ENCODE data around the gene PLPP3.

PLPP3 gene

DNA sequence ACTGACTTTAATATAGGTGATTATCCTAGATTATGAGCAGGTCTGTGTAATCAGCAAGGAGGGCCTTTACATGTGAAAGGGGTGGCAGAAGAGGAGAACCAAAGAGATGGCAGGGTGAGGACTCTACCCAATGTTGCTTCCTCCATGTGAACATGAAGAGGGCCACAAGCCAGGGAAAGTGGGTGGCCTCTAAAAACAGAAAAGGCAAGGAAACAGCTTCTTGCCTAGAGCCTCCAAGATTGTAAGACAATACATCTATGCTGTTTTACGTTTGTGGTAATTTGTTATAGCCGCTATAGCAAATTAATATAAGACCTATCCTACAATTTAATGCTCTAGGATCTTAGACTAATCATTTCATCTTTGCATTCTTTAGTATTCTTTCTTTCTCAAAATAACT lies 85.5 kb downstream of the PLPP3 start:
- no peak for DNase-seq

DNA sequence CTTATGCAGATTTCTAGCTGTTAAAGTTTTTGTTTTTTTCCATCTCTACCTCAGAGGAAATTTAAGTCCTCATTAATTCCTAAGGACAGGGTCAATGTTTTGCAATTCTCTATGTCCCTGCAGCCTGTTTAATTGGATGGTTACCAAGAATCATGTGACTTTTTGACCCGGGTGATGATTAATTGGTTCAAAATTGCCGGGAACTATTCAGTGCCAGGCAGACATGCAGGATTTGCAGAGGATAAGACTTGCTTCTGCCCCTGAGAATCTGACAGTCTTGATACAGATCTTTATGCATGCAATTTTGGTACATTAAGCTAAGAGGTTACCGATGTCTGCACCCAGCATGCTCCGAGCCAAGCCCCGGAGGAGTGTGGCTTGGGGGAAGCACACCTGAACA lies 87.9 kb downstream of the PLPP3 start:
- no peak for DNase-seq

- DNase-seq: no peak
Measured at GRCh38 chr1:56490619-56491018, 88.7 kb downstream of the PLPP3 start.

DNA sequence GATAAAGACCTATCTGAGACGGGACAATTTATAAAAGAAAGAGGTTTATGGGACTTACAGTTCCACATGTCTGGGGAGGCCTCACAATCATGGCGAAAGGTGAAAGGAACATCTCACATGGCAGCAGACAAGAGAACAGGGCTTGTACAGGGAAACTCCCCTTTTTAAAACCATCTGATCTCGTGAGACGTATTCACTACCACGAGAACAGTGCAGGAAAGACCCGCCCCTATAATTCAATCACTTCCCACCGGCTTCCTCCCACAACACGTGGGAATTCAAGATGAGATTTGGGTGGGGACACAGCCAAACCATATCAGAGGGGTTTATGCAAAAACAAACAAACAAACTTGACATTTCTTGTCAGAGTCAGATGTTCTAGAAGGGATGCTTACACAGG lies 89.7 kb downstream of the PLPP3 start:
- no peak for DNase-seq

GRCh38 chr1:56484695-56485094 lies 94.7 kb downstream of the PLPP3 start:
- DNase-seq: no peak

DNA sequence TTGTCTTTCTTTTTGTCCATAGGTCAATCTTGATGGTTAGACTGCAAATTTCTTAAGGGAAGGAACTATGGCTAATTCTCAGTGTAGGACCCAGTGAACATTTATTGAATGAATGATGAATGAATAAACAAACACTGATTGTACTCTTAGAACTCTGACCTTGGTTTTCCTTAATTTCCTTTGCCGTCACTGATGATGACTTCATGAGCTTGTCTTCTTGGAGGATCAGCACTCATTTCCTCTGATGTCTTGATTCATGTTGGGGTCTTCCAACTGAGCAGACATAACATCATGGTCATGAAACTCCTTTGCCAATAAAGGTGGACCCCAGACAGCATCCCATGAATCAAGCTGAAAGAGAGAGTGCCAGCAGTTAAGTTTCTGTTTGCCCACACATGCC lies 96.3 kb downstream of the PLPP3 start:
- no peak for DNase-seq

DNA sequence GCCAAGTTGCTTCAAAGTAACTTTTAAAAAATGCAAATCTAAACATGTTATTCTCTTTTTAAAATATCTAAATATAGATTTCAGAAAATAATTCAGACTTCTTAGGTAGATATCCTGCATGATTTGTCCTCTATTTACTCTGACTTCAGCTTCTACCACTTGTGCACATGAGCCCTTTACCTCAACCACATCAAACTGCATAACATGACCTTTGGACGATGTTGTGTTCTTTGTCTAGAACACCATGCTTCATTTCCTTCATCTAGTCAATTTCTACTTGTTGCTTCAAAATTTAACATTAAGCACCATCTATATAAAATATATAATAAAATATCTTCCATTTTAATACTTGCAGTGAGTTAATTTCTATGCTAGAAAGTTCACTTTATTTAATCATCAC lies 96.9 kb downstream of the PLPP3 start:
- no peak for DNase-seq

GRCh38 chr1:56481140-56481694 lies 98.1 kb downstream of the PLPP3 start:
- DNase-seq: no peak

DNA sequence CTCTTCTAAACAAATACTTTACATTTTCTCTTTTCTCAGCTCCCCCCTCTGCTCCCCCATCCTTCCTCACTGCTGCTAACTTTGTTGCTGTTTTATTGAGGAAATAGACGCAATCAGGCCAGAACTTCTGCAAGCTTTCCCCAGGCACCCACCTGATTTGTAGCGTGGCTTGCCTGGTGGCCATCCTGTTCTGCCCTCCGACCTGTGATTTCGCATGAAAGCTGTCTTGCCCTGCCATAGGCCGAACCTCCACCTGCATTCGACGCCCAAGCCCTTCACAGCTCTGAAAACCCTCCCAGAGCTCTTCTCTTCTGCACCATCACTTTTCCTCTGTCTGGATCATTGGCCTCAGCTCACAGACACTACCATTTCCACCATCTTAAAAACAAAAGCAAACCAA lies 100.6 kb downstream of the PLPP3 start:
- no peak for DNase-seq

DNA sequence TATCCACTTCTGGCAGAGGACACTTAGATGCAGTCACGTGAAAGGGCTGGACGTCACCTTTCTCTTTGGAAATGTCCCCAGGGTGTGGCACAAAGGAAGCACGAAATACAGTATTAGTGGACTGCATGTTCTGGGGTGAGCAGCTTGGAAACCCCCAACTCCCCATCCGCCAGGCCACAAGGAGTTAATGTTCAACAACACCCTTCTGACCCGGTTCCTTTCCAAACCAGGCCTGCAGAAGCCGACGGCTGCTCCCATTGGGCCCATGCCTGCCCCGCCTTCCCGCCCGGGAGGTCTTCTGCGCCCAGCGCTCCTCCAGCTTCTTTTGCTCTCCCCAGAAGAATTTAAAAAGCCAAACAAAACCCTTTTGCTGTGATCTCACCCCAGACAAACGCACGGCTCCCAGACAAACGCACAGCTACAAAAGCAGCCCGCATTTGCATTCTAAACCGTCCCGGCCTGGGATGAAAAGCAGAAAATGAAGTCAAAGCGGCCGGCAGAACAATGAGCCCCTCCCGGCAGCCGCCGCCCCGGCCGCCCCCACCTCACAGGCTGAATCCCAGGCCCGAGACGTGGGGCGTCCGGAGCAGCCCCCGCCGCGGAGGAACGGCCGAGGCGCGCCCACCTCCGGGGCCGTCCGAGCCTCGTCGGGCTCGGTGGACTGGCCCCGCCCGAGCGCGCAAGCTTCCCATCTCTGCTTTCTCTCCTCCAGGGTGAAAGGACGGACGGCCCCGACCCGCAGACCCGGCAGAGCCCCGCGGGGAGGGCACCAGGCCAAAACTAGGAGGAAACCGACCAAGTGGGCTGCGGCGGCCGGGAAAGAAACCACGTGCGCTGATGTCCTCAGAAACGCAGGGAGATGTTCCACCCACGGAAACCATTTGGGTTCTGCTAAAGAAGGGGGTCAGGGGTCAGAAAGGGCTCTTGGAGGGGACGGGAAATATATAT lies 101.9 kb downstream of the PLPP3 start:
- DNase-seq: no peak

DNA sequence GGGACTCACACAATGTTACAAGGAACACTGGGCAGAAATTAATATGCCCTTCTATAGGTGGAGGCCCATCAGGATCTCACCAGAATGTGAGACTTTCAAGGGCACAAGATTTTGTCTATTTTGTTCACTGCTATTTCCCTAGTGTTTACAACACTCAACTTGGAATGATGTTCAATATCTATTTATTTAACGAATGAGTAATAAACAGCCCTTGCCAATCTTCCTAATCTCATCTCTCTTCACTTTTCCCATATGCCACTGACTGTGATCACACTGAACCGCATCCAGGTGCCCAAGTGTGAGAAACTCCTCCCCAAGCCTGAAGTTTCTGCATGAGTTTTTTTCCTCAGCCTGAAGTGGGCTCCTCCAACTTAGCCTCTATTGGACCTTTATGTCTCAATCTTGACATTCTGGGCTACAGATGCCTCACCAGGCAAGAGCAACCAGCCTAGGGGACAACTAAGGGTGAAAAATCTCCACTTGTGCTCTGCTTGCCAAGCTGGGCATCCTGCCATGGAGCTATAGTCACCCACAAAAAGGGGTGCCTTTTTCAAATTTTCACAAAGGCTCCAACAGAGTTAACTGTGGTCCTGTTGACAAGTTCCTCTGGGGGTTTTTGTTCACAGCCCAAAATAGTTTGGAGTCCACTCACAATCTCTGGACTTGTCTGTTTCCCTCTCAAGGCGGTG lies 105.6 kb downstream of the PLPP3 start:
- DNase-seq: no peak

GRCh38 chr1:56472860-56473259 lies 106.5 kb downstream of the PLPP3 start:
- no peak for DNase-seq

DNA sequence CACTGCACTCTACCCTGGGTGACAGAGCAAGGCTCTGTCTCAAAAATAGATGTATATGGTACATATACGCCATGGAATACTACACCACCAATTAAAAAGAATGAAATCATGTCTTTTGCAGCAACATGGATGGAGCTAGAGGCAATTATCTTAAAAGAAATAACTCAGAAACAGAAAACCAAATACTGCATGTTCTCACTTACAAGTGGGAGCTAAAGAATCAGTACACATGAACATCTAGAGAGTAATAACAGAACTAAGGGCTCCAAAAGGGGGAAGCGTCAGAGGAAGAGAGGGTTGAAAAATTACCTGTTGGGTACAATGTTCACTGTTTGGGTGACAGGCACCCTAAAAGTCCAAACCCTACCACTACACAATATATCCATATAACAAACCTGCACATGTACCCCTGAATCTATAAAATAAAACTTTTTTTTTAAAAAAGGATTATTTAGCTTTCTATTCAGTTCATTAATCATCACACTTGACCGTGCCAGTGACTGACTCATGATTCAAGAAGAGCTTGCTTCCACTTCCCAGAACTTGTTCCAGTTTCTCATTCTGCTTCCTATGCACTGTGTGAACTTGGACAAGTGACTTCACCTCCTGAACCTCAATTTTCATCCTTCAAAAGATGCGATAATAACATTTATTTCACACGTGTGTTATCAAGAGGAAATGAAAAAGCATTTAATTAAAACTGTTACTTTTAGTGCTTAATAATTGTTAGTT lies 109.6 kb downstream of the PLPP3 start:
- no peak for DNase-seq

DNA sequence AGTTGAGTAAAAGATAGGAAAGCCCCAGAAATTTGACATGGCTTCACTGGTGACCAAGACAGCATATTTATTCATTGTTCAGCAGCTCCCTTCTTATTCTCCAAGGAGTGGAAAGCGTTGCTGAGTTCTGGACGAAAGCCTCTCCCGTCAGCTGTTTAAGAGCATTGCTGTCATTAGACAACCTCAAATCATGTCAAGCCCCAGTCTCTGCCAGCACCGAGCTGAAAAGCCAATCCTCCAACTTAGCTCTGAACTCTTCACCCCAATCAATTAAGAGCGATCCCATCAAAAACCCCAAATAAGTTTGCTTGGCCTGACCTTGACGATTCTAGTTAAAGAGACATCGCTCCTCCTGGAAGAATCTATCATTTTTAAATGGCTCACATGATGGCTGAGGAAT lies 110.8 kb downstream of the PLPP3 start:
- no peak for DNase-seq

- no peak for DNase-seq
Measured at GRCh38 chr1:56466538-56466937, 112.8 kb downstream of the PLPP3 start.

GRCh38 chr1:56464294-56464693 lies 115.1 kb downstream of the PLPP3 start:
- no peak for DNase-seq

DNA sequence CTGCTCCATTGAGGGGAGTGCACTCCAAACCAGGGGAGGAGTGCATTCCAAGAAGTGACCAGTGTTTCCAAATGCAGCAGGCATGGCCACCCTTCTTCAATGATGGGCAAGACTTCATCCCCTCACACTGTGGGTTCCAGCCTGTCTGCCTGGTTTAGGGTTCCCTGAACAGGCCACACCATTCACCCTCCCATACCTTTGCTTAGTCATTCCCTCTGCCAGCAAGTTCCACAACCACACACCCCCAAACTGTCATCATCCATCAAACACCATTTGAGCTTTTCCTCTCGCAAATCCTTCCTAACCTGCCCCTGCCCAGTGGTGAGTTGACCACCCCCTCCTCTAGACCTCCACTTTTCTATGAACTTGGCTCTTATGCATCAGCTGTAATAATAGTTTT lies 116.0 kb downstream of the PLPP3 start:
- DNase-seq: no peak

DNA sequence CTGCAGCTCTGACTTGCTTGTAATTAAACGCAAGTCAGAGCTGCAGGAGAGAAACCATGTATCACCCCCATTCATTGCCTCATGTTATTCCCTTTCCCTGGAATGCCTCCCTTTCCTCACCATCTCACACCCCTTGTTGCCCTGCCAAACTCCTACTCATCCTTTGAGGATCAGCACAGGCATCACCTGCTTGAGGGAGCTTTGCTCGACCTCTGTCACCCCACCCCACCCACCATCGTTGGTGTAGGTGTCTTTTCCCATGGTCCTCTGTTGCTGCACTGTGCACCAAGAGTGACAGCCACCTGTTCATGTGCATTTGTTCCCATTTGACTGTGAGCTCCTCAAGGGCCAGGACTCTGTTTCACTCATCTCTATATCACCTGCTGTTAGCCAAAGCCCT lies 117.2 kb downstream of the PLPP3 start:
- DNase-seq: no peak

DNA sequence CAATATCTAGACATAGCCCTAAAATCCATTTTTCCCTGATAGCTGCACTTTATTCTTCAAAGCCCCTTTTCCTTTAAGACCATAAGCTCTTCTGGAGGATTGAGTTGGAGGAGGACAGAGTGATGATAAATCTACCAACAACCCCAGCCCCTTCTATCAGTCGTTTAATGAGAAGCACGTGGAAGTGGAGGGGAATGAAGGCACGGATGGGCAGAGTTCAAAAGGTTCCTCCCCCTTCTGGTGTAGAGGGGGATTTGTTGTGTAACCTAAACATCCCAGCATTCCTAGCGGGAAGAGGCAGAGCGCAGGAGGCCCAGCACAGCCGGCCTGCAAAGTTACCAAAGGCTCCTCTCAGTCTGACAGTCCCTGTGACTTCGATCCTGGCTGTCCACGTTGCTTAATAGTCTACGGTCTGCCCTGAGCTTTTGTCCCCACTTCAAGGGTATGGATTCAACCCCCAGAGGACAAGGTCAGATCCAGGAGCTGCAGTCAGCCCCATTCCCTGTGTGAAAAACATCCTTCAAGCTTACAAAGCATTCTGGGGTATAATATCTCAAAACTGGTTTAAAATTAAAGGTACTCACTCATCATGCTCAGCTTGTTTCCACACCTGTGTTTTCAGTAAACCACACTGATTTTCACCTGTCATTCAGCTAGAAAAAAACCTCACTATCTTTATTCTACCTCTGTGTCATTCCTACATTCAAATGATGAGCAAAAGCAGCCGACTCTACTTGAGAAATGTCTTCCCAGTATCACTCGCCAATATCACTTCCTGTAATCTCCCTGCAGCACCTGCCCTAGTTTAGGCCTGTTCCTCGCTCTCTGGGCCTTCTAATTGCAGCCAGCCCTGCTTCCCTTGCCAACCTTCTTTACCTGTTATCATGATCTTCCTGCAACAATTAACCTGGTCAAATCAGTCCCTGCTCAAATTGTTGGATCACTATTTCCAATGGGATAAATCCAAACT lies 117.9 kb downstream of the PLPP3 start:
- DNase-seq: no peak

- DNase-seq: no peak
Measured at GRCh38 chr1:56459260-56459659, 120.1 kb downstream of the PLPP3 start.

GRCh38 chr1:56457756-56458375 lies 121.5 kb downstream of the PLPP3 start:
- no peak for DNase-seq

Measured in stimulated activated CD4-positive, alpha-beta T cell treated with anti-CD3 and anti-CD28 coated beads, Interleukin-2, amount 100 ng/mL, for 24 hours (primary cell).